AG20443 (cell line): ENCODE measurements around the gene C1R.
A peak's percentile ranks its signal among the peaks of the same experiment; 100 is the strongest.

Experiments used
- DNase-seq: peaks from one replicate; pipeline ENCODE4 v3.0.0; 2012; ENCODE audit warnings: low spot score, mixed read lengths

The C1R gene

DNA sequence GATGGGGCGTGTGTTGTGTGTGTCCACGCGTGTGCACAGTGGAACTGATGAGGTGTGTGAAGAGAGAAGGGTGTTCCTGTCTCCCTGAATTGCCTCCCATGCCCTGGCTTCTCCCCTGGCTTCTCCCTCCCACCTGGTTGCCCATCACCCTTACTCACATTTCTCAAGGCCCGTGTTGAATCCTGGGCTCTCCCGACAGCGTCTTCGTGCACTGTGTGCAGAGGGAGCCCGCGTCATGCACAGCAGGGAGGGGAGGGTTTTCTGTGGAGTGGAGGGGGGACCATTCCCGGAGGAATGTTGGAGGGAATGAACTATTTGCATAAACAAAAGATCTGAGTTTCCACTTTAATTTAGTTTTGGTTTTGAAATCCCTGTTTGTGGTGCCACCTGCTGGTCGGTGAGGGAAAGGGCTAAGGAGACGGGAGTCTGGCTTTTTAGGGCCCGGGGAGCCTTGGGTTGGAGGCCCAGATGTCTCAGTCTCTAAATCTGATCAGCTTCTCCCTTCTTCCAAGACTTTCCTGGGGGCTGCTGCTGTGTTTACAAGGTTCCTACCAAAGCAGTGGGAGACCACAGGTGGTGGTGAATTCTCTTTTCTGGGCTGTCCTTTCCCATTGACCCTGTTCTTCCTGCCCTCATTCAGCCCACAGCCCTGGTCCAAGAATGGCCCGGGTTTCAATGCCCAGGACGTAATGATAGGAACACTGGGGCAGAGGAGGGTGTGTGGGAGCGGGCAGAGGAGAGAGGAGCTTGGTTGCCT, at the start of gene C1R:
TSS of gene C1R (minus strand) at position 217 of the 757 bp plus-strand sequence. CDS start at position 160, 57 bp downstream.
- DNase-seq: peak; percentile 87

- DNase-seq: no peak
Observed at GRCh38 chr12:7141351-7142005, 49.2 kb upstream of the C1R start.

GRCh38 chr12:7139200-7139599, 47.0 kb upstream of the C1R start:
- no peak for DNase-seq

- no peak for DNase-seq
Observed at GRCh38 chr12:7137908-7138307, 45.7 kb upstream of the C1R start.

DNA sequence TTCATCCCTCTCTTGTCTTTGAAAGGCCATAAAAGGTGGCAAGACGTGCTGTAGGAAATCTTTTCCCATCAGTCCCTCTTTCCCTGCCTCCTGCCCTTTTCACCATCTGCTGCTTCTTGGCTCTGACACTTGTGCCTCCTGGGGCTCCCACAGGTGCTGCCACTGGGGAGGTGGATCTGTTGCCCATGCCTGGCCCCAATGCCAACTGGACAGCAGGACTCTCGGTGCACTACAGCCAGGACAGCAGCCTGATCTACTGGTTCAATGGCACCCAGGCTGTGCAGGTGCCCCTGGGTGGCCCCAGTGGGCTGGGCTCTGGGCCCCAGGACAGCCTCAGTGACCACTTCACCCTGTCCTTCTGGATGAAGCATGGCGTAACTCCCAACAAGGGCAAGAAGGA, 44.4 kb upstream of the C1R start:
- DNase-seq: no peak

DNA sequence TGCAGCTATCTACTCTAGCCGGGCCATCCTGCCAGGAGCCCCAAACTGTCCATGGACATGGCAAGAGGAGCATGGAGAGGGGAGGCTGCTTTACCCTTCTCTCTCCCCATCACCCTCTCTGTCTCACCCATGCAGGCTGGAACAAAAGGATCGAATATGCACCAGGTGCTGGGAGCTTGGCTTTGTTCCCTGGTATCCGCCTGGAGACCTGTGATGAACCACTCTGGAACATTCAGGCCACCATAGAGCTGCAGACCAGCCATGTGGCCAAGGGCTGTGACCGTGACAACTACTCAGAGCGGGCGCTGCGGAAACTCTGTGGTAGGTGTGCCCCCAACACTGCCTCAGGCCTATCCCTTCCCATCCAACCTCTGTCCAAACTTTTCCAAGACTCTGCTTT, 43.8 kb upstream of the C1R start:
- no peak for DNase-seq

DNA sequence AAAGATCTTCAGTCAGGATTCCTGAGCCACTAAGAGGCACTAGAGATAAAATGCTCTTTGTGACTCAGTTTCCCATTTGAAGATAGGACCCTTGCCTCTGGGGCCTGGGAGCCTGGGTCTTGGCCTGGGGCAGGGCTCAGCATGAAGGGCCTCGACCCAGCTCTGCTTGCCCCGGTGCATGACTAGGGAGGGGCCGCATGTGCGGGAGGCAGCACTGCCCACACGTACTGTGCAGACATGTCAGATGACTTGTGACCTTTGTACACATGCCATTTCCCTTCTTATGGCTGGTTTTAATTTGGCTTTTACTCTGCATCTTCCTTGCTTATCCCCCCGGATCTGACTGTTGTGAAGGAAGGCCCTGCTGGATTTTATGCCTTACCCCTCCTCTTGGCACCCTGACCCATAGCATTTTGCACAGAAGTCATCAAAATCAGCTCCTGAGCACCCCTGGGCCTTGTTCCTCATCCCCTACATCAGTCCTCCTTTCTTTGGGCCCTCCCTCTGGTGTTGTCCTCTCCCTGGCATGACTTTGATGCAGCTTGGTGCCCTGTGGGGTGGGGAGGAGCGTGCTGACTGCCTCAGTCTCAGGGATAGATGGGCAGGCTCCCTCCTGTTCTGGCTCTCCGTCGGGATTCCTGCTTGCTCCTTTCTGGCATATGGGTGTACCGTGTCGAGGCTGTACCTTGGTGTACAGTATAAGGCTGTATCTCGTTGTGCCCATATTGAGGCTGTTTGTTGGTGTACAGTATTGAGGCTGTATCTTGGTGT, 42.3 kb upstream of the C1R start:
- DNase-seq: no peak

- no peak for DNase-seq
Observed at GRCh38 chr12:7131502-7131866, 39.2 kb upstream of the C1R start.

DNA sequence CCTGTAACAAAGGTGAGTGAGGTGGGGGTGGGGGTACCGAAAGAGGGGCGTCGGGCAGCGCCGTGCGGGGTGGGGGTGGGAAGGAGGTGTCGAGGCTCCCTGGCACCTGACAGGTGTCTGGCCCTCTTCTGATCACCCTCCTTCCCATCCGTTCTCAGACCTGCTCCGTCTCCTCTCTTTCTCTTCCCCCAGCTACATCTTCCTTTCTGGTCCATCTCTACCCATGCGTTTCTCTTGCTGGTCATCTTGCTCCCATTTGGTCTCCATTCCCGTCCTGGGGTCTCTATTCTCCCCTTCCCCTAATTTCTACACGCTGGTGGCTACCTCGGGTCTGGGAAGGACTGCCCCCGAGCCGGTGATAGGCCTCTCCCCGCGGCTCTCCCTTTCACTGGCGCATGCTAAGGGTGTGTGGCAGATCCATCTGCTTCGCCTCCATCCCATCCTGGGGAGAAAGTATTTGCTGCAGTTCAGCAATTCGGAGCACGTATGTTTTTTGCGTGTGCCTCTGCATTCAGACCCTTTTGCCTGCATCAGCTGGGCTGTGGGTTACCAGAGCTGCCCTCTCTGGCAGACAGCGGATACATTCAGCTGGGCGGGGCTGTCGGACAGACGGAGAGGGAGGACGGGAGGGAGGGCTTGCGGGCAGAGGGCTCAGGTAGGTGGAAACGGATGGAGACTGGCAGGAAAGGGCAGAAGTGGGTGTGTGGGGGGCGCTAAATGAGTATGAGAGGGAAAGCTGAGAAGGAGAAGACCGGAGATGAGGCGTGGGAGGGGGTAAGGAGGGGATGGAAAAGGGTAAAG, 38.7 kb upstream of the C1R start:
- DNase-seq: peak; percentile 70

DNA sequence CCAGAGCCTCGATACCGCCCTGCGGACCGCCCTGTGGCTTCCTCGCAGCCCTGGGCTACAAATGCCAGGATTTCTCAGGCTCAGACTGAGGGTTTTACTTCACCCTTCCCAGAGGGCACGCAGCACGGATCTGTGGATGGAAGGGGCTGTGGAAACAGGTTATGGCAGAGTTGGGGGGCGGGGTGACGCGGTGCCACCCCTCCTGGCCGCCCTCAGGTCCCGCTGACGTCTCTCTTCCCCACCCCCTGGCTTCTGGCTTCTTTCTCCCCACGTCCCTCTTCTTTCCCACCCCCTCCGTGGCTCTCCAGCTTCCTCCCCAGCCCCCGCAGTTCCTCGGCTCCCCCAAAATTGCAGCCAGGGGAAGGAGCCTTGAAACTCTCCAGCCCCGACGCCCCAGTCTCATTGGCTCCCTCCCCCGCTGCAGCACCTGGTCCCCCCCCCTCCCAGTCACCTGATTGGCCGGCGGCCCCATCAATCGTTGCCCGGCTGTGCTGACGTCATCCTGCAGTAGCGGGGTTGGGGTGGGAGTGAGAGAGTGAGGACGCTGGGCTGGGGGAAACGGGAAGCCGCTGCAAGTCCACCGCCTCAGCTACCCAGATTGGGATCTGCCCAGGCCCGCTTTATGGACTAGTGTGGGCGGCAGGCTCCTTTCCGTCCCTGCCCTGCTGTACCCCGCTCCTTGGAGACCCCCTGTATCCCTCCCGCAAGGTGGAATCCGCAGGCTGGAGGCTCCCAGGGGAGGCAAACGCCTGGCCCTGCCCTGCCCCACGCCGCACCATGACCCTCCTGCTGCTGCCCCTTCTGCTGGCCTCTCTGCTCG, 37.8 kb upstream of the C1R start, which contains the start of gene CLSTN3:
TSS of gene CLSTN3 (plus strand) at position 500 of the 820 bp plus-strand sequence. CDS start at position 778, 278 bp downstream.
- peak; percentile 95 for DNase-seq

- peak; percentile 33 for DNase-seq
Observed at GRCh38 chr12:7129287-7129871, 37.1 kb upstream of the C1R start.

DNA sequence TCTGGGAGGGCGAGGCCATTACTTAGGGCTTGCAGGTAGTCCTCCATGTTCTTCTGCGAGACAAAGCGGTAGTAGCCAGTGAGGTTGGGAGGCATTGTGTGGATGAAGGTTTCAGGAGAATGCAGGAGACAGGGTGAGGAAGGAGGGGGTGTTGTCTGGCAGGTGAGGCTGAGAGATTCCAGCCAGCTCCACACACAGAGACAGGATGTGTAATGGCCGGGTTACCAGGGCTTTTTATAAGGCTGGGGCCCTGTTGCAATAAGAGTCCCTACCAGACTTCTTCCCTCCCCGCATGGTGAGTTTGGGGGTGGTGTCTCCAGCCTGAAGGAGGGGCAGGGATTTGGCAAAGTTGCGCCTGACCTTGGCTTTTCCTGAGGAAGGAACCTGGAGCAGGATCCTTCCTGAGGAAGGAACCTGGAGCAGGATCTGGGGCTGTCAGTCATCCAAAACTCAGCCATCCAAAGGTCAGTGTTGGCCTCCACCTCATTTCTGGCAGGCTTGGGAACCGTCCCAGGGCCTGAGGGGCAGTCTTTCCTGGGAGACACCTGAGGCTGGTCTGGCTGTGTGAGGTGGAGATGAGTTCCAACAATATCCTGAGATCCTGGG, 36.5 kb upstream of the C1R start, which contains the start of gene RBP5:
TSS of gene RBP5 (minus strand) at position 209 of the 606 bp plus-strand sequence. CDS start at position 95, 114 bp downstream.
- DNase-seq: no peak

DNA sequence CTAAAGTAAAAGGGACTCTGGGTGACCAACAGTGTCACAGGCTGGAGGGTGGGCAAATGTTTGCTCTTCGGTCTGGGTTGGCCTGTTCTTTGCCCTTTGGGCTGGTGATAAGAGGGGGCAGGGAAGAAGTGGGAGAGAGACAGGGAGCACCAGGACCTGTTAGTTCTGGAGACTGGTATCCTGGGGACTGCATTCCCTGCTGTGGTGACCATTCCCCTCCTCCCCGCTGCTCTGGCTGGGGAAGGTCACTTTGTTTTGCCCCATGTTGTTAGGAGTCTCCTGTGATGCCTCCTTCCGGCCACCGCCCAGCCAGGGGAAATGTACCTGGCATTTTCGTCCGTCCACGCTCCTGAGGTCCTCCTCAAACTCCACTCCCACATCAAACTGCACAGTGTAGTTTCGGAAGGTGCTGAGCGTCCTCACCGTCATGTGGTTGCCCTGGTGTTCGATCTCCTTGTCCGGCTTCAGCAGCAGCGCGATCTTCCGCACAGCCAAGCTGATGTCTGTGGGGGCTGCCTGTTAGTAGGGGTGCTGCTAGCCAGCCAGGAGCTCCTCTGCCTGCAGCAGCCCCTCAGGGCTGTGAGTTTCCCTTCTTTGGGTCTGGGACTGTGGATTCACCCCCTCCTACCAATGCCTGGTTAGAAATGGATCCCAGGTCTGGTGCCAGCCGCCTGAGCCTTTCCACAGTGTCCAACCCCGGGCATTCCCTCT, 35.8 kb upstream of the C1R start:
- no peak for DNase-seq

- DNase-seq: no peak
Observed at GRCh38 chr12:7125632-7126227, 33.5 kb upstream of the C1R start.

GRCh38 chr12:7123806-7124522, 31.7 kb upstream of the C1R start:
- no peak for DNase-seq

- no peak for DNase-seq
Observed at GRCh38 chr12:7122811-7123769, 30.8 kb upstream of the C1R start.

GRCh38 chr12:7121324-7121723, 29.1 kb upstream of the C1R start:
- DNase-seq: no peak
